Panc1 (cell line): Measurements from ENCODE around the gene NDUFB4. TPM values are rescaled to one million over a fixed set of nuclear protein-coding genes. Genes with fewer than 3 reads are reported as not detected.

ENCODE experiments used
- ATAC-seq: fragments of 200-7000 bp; cut with Tn5 transposase; 2 replicates; pipeline ENCODE4 v1.9.1; 2020; ENCODE audit warnings: mild to moderate bottlenecking, moderate library complexity
- BruUV-seq: library from RNA; stranded (reverse); fragments of 400-500 nt; replicated peaks from 2 replicates; lab custom pipeline; 2021; lab: Mats Ljungman, UMichigan
- CTCF ChIA-PET: fragments of 300-600 bp; sonication (Branson Sonifier 250); formaldehyde crosslinking; loops from one replicate; lab custom pipeline; 2022; ENCODE audit warnings: antibody characterized with exemption; lab: Charles Lee
- POLR2A ChIA-PET: fragments of 300-600 bp; sonication (Branson Sonifier 250); formaldehyde crosslinking; loops from one replicate; lab custom pipeline; 2022; ENCODE audit warnings: antibody characterized with exemption; lab: Charles Lee
- DNase-seq: peaks from one replicate; pipeline ENCODE4 v3.0.0-alpha.2; 2010; ENCODE audit warnings: low read depth, low spot score
- H3K27ac ChIP-seq: 2 replicates; pipeline ENCODE4 v1.5.1; 2011; ENCODE audit warnings: mild to moderate bottlenecking, low read length, inconsistent platforms
- H3K27me3 ChIP-seq: fragments of 200-500 bp; sonication (Bioruptor generic); 2 replicates; pipeline ENCODE4 v1.6.0; 2014; ENCODE audit warnings: low read length, inconsistent platforms; ENCODE audit not compliant: control insufficient read depth, insufficient read depth
- H3K36me3 ChIP-seq: fragments of 200-500 bp; sonication (Bioruptor generic); 2 replicates; pipeline ENCODE4 v1.5.1; 2014; ENCODE audit warnings: inconsistent platforms, mild to moderate bottlenecking, low read length, moderate library complexity; ENCODE audit not compliant: control insufficient read depth, insufficient read depth
- H3K4me1 ChIP-seq: 2 replicates; pipeline ENCODE4 v1.5.1; 2011; ENCODE audit warnings: inconsistent platforms, mild to moderate bottlenecking, low read length, moderate library complexity; ENCODE audit not compliant: control insufficient read depth, insufficient read depth
- H3K4me3 ChIP-seq, 2 experiments: 2 replicates each; pipeline ENCODE4 v1.5.1; 2011 to 2012; ENCODE audit warnings: low read depth in 2 of 2, low read length in 2 of 2, mild to moderate bottlenecking in 2 of 2, inconsistent platforms in 1 of 2, moderate library complexity in 1 of 2
- H3K9me3 ChIP-seq: fragments of 200-500 bp; sonication (Bioruptor generic); 2 replicates; pipeline ENCODE4 v1.5.1; 2014; ENCODE audit warnings: low read depth, mild to moderate bottlenecking, inconsistent platforms, low read length, moderate library complexity; ENCODE audit not compliant: control insufficient read depth, insufficient read depth
- CTCF ChIP-seq: fragments of 450-650 bp; IDR thresholded peaks from 2 replicates; pipeline ENCODE4 v1.5.1; 2017; ENCODE audit warnings: mild to moderate bottlenecking
- POLR2AphosphoS5 ChIP-seq: IDR thresholded peaks from 2 replicates; pipeline ENCODE4 v1.6.1; 2012; ENCODE audit warnings: mild to moderate bottlenecking, low read depth, low read length, moderate library complexity
- SIN3A ChIP-seq: IDR thresholded peaks from 2 replicates; pipeline ENCODE4 v1.6.1; 2012; ENCODE audit warnings: low read depth, mild to moderate bottlenecking, low read length, moderate library complexity, borderline replicate concordance; ENCODE audit not compliant: insufficient read depth
- TCF7L2 ChIP-seq: IDR thresholded peaks from 2 replicates; pipeline ENCODE4 v1.6.1; 2011; ENCODE audit warnings: mild to moderate bottlenecking, low read depth, low read length, inconsistent platforms
- in situ Hi-C: cut with HindIII; loops from 2 replicates; pipeline ENCODE4 v1.10.0; 2016; ENCODE audit warnings: low sequenced_read_pairs, low pct_unique_long_range_greater_than_20kb
- intact Hi-C: fragments of 100-400 bp; cut with micrococcal nuclease; formaldehyde crosslinking; loops from one replicate; pipeline ENCODE4 v1.10.0; 2022; ENCODE audit not compliant: unreplicated experiment
- total RNA-seq: library from RNA; stranded (reverse); gene quantifications from one replicate; pipeline ENCODE4 v1.2.1, GENCODE V29; 2021; ENCODE audit not compliant: unreplicated experiment
- TF ChIP-seq, protein P1 (sequence below), 2 experiments: IDR thresholded peaks; 2 replicates each; pipeline ENCODE4 v1.6.1; 2011 to 2012; ENCODE audit warnings: low read depth in 2 of 2, control low read depth in 1 of 2, low read length in 1 of 2, mild to moderate bottlenecking in 1 of 2, moderate library complexity in 1 of 2; ENCODE audit not compliant: insufficient read depth in 1 of 2

The NDUFB4 gene
- total RNA-seq, 1 experiment from 2014 or later = 208 TPM

DNA sequence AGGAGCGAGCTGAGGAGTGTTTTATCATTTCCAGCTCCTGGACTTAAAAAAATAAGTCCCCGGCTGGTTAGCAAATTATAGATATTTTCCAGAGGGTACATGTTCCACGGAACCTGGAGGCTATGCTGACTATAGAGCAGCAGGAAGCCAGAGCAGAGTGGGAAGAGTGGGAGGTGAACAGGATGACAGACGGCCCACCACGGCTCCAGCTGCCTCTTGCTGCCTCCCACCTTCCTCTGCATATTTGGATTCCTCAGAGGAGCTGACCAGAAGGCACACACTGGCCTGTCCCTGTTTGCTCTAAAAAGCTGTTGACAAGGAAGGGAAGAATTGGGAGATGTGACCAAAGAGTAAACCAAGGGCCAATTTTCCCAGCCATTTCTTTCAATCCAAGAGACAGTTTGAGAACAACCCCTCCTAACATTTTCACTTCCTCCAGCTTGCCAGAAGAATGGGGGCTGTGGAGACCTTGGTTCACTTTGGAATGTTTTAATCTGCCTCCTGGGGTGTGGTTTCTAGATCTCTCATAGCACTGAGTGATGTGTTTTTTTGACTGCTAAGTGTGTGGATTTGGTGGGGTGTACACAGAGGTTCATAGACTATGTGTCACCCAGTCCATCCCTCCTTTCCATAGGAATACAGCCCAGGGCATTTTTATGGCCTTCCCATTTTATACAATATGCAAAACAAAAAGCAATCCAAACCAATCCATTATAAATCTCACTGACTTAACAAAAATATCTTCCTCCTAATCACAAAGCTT, 49.1 kb downstream of the NDUFB4 start:
- TF ChIP-seq POLR2AphosphoS5 = no peak
- TF ChIP-seq CTCF = no peak
- TF ChIP-seq, protein P1, sequence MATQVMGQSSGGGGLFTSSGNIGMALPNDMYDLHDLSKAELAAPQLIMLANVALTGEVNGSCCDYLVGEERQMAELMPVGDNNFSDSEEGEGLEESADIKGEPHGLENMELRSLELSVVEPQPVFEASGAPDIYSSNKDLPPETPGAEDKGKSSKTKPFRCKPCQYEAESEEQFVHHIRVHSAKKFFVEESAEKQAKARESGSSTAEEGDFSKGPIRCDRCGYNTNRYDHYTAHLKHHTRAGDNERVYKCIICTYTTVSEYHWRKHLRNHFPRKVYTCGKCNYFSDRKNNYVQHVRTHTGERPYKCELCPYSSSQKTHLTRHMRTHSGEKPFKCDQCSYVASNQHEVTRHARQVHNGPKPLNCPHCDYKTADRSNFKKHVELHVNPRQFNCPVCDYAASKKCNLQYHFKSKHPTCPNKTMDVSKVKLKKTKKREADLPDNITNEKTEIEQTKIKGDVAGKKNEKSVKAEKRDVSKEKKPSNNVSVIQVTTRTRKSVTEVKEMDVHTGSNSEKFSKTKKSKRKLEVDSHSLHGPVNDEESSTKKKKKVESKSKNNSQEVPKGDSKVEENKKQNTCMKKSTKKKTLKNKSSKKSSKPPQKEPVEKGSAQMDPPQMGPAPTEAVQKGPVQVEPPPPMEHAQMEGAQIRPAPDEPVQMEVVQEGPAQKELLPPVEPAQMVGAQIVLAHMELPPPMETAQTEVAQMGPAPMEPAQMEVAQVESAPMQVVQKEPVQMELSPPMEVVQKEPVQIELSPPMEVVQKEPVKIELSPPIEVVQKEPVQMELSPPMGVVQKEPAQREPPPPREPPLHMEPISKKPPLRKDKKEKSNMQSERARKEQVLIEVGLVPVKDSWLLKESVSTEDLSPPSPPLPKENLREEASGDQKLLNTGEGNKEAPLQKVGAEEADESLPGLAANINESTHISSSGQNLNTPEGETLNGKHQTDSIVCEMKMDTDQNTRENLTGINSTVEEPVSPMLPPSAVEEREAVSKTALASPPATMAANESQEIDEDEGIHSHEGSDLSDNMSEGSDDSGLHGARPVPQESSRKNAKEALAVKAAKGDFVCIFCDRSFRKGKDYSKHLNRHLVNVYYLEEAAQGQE (IDR thresholded peaks at IDR 0.05; ENCODE audit: insufficient read depth in 1 of 2, low read depth in 2 of 2, low read length in 1 of 2) = no peak
- TF ChIP-seq SIN3A = no peak
- no peak for TF ChIP-seq TCF7L2
- H3K4me1 ChIP-seq = no peaks in the 10 kb centered on the region
- H3K27me3 ChIP-seq = peaks cover 3% of the 10 kb centered on the region; the same call in 1 of the 2 replicates
- ATAC-seq = no peak
- H3K36me3 ChIP-seq = no peaks in the 10 kb centered on the region
- H3K4me3 ChIP-seq = no peak overlapping the region
- no peak for DNase-seq
- H3K27ac ChIP-seq = no peak overlapping the region
- intact Hi-C loops (no loop called here), in situ Hi-C loops (no loop called here)
- ChIA-PET CTCF (no interaction called here), POLR2A (no interaction called here)
- BruUV-seq = no TSS peak
- no peaks in the 10 kb centered on the region for H3K9me3 ChIP-seq

GRCh38 chr3:120646771-120647432, 50.8 kb downstream of the NDUFB4 start:
- no TSS peak for BruUV-seq
- TF ChIP-seq SIN3A (no peak), POLR2AphosphoS5 (no peak), TCF7L2 (no peak), CTCF (no peak)
- TF ChIP-seq, protein P1 (IDR thresholded peaks at IDR 0.05; ENCODE audit: insufficient read depth in 1 of 2, low read depth in 2 of 2, low read length in 1 of 2) = no peak
- Histone ChIP-seq H3K4me3 (no peak overlapping the region), H3K27me3 (peaks cover 3% of the 10 kb centered on the region; the same call in 1 of the 2 replicates), H3K4me1 (no peaks in the 10 kb centered on the region), H3K9me3 (no peaks in the 10 kb centered on the region), H3K36me3 (no peaks in the 10 kb centered on the region), H3K27ac (no peak overlapping the region)
- POLR2A ChIA-PET = no interaction called here
- DNase-seq (no peak), ATAC-seq (no peak)
- CTCF ChIA-PET = no interaction called here
- in situ Hi-C loops = no loop called here
- intact Hi-C loops = no loop called here
